ENCODE data around the gene PDE4D.

Gene PDE4D

DNA sequence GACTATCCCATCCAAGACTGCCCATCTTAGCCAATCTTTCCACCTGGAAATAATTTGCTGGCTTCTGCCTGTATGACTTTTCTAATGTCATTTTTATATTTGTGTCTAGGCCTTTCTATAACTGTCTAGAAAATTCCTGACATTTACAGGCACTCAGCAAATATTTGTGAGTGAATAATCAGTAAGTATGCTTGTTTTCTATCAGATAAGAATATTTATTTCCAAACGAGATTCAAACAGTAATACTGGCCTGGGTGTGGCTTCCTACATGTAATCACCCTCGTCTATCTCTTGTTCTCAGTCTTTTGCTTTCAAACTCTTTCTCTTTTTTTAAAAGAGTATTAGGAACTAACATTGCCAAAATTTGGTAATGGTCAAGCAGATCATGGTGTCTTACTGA is 844.4 kb downstream of the PDE4D start:
- DNase-seq = no peak

GRCh38 chr5:59042201-59043055 is 851.1 kb downstream of the PDE4D start:
- DNase-seq = peak; percentile 79

DNA sequence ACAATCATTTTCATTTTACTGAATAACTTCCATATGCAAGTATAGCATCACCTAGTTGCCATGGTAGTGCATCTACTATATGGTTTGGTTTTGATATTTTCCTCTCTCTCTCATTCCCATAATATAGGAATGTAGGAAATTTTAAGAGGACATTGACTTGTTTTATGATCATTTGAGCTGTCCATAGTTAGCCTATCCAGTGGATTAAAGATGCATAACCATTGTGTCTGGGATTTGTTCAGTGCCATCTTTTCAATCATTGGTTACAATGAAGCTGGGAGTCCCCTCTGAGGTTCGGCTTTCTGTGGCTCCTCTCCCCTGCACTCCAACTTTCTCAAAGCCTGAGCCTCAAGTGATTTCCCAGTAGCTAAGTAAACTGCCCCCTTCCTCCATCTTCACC is 852.2 kb downstream of the PDE4D start:
- no peak for DNase-seq

DNA sequence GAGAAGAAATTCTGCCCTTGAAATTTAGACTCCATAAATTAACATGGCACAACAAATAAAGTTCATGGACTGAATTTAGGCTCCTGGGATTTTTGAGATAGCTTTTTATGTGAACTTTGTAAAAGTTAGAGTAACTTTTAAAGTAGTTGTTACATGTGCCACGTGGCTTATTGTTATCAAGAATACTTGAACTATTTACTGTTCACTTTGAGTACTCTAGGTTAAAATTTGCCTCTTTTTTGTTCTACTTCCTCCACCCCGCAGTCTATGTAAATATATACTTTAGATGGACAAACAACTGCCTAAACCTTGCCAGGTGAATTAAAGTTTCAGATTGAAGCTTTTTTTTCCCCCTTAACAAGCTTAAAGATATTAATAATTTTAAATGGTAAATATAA is 852.7 kb downstream of the PDE4D start:
- DNase-seq = no peak

DNA sequence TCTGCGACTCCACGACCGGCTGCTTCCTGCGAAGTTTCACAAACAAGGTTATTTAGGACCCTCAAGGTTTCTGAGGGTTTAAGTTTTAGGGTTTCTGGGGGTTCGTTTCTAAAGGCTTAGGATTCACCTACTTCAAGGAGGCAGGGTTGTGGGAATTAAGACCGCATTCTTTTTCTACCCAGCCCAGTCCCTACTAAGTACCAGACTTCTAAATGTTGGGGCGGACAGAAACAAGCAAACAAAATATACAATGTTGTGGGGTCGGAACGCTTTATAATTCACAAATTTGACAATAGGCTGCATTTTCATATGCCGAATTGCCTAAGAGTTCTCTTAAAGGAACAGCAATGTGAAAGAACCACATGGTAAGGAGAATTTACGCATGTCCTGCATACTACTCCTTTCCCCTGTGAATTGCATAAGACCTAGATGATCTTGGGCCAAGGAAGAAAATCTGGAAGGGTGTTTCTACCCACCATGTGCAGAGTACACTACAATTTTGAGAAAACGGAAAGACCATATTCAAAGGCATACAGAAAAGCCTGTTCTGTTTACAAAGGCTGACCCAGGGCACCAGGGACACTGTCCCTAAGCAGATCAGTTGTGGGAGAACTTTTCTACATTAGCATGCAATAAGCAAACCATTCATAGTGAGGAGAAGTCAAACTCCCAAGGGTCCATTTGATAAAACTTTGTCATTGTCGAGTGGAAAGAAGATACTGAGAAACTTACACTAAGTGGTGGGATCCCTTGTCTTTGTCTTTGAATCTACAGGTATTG is 853.3 kb downstream of the PDE4D start:
- peak; percentile 33 for DNase-seq

DNA sequence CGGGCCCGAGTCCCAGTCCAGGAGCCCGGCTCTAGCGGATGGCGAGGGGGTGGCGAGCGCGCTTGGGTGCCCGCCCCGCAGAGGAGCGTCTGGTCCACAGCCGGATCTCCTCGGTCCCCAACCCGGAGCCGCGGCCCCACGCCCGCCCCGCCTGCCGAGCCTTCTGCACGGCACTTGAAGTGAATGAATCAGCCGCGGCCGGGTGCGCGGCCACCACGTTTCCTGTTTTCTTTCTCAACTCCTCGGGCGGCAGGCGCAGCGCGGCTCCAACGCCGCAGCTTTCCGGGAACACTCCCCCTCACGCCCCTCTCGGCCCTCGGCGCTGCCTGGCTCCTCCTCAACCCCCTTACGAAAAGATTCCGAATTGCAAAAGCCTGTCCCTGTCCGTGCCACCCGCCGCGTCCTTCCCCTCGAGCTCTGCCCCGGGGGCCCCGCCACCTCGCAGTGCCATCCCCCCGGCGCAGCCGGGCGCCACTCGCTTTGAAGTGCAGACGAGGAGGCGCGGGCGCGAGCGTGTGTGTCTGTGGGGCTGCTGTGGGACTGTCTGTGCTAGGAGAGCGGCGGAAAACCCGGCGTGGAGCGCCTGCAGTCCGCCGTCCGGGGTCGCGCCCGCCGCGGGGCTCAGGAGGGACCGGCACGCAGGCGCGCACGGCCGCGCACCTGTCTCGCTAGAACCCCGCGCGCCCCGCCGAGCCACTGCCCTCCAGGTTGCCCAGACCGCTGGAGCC is 854.1 kb downstream of the PDE4D start:
- DNase-seq = peak; percentile 86

DNA sequence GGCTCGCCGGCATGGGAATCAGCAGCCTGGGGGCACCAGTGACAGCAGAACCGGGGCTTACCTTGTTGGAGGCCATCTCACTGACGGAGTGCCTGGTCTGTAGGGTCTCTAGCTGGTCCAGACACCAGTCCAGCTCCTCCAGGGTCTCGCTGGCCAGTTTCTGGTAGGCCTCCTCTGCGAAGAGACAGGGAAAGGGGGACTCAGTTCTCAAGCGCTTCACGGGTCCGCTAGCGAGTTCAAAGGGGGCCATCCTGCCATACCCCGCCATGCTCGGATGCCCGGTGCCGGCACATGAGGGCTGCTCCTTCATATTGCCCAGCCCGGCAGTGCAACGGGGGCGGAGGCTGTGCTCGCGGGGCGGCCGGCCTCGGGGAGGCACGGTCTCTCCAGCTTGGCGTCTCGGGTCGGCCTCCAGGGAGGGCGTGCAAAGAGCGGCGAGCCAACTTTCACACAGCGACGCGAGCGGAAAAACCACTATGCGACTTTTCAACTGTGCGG is 854.7 kb downstream of the PDE4D start:
- DNase-seq = peak; percentile 18

GRCh38 chr5:59037941-59038797 is 855.4 kb downstream of the PDE4D start:
- no peak for DNase-seq

DNA sequence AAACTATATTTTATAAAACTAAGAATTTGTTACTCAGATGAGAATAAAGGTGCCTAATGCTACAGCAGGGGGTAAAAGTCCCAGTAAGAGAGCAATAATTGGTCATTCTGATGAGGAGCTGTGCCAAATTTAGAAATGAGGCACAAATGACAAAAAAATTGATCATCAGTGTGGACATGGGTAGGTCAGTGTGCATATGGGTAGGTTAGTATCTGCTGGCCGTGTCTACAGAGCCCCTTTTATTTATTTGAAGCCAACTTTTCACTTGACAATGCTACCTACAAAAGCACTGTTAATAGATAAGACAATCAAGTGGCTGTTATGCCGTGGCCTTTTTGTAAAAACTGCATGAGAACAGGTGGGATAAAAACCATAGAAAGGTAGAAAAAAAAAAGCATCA is 856.1 kb downstream of the PDE4D start:
- DNase-seq = no peak

DNA sequence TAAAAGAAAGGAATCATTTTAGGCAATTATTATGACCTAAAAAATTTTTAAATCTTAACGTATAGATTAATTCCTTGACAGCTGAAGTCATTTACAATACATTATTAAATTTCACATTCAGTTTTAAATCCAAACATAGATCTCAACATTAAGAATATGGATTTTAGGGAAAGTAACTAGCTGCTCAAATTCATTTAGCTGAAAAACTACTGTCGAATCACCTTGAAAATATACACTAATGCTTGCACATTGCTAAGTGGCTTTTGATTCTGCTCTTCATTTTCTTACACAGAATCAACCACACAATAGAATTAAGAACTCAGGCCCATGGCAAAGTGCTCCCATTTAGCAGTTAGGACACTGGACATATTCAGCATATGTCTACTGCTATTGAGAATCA is 856.5 kb downstream of the PDE4D start:
- DNase-seq = no peak

DNA sequence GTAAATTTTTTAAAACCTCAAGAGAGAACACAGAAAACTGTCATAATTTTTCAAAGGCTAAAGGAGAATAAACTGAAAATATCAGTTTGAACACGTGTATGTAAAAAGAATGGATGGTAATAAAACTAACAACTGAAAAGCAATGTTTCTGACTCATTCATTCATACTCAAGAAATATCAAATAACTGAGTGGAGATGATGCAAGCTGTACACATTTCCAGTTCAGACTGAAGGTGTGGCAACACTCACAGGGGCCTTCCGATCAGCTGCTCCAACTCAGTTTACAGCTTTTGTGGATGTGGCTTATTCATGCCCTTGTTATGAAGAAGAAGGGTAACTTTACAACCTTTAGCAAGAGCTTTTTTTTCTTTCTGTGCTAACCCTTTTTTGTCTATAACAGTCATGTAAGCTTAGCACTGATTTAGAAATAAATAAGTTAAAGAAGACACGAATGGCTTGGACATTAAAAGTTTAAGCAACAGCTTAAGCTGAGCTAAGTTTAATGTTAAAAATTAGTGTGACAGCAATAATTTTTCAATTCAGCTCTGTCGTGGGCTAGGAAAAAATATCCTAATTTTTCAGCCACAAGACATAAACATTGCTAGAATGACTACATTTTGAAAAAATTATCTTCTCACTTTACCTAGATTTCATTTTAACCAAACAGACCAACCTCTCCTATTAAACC is 857.1 kb downstream of the PDE4D start:
- peak; percentile 96 for DNase-seq

DNA sequence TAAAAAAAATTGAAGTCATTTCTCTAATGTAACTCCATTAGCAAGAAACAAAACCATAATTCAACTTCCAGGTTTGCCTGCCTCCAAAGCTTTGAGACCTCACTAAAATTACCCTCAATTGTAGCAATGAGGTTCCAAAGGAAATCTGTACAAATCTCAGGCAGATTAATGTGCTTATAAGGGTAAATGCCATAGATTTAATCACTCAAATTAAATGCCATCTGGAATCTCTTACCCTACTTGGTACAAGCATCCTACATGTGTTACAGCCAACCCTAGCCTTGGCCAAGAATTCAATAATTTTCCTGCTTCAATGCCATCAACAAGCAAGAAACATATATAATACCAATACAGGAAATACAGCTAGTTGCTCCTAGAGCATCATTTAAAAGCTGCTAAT is 857.8 kb downstream of the PDE4D start:
- peak; percentile 9 for DNase-seq

DNA sequence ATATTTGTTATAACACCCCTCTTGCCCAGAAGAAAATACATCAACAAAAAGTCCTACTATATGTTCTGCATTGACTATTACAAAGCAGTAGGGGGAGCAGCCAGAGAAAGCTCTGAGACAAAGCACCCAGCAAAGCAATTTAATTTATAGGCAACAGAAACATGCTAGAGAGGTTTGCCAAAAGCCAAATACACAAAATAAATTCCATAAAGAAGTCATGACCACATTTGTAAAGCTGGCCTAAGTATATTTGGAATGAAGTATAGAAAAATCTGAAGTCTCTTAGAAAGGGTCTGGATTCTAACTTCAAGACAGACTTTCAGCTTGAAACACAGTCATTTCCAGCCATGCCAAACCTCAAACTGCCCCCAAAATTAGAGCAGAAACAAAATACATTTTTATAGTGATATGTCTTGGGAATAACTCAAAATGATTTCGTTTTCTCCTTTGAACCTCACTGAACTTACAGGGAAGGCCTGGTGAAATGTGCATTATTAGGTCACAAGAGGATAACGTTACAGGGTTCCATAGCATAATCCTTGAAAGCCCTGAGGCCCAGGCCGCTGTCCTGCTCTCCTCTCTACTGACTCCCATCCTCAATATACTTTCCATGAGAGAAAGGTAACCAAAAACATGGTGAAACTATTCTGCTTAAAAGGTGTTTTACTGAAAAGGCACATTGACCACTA is 858.9 kb downstream of the PDE4D start:
- peak; percentile 70 for DNase-seq

- no peak for DNase-seq
Observed at GRCh38 chr5:59027145-59027907, 866.2 kb downstream of the PDE4D start.

GRCh38 chr5:59025734-59026133 is 867.8 kb downstream of the PDE4D start:
- DNase-seq = no peak

DNA sequence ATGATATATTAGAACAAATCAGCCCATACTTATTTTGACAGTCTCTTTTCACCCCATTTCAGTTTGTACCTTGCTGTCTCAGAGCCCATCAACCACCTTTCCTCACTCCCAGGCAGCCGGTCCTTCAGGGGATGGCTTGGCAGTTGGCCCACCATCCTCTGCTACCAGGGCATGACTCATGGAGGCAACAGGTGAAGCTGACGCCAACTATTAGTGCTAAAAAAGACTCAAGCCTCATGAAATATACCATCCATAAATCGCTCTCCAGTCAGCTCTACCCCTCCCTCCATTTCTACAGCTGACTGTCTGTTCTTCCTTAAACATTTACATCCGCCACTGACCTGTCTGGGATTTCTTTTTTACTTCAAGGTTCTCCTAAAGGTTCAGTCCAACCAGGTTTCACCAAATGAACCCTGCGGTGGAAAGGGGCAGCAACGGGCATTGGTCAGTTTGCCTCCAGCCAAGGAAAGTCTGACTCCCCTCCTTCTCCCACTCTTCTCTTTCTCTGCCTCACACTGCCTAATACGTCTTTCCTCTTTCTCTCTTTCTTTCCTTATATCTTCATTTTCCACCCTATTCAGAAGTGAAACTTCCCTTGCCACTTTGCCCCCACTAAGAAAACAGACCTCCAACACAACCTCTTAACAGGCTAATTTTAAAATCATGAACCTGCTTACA is 871.5 kb downstream of the PDE4D start:
- no peak for DNase-seq

GRCh38 chr5:59021286-59021673 is 872.2 kb downstream of the PDE4D start:
- DNase-seq = no peak

DNA sequence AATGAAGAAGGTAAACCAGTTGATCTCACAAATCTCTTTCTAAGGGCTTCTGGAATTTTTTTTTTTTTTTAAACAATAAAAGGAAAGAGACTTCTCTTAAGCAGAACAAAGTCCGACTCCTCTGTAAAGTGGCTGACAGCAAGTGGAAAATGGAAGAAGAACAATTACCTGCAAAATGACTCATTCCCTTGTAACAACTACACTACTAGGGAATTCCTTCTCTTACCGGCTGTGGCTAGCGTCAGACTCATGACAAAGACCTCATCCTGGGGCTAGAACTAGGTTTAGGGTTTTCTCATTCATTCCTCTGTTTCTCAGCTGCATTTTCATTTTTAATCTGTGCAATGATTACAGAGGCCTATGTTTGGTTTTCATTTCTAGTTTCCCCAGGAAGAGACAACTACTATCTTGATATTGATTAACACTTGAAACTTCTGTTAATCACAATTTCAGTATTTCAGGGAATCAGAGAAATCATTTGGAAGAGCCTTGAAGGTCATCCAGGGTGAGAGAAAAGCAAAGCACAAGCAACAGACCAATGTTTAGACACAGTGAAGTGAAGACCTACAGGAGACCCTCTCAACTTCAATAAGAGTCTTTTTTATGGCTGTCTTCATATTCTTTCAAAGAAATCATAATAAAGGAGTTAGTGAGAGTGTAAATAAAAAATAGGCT is 872.8 kb downstream of the PDE4D start:
- no peak for DNase-seq

DNA sequence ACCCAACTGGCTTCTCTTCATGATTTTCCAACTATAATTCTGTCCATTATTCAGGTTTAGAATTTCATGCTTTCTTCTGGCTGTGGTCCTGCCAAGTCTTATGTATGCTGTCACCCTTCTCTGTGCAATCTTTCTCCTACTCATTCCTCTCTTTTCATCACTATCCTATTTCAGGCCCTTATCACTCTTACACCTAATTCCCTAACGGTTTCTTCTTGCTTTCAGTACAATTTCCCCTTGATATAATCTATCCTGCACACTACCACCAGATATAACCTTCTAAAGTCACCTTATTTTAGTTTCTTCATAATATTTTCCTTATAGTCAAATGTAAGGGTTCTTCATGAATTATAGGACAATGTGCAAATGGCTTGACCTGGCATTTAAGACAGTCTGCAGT is 874.4 kb downstream of the PDE4D start:
- DNase-seq = no peak
